HCT116 (cell line): ENCODE data around the gene YBX1. TPM values are rescaled to one million over a fixed set of nuclear protein-coding genes. Genes with fewer than 3 reads are reported as not detected.
"Not testable (repeated sequence)": the region's sequence is repeated elsewhere in the genome, so short reads cannot be mapped to it uniquely, and the experiment has no call there.

Source experiments
- ATAC-seq: fragments of 200-7000 bp; cut with Tn5 transposase; 2 replicates; pipeline ENCODE4 v1.9.1; 2020; ENCODE audit warnings: mild to moderate bottlenecking, moderate library complexity
- BruUV-seq: library from RNA; stranded (reverse); fragments of 400-500 nt; replicated peaks from 2 replicates; lab custom pipeline; 2021; lab: Mats Ljungman, UMichigan
- CTCF ChIA-PET: fragments of 300-600 bp; sonication (Branson Sonifier 250); formaldehyde crosslinking; loops from one replicate; lab custom pipeline; 2021; ENCODE audit warnings: antibody characterized with exemption; lab: Charles Lee
- POLR2A ChIA-PET: fragments of 300-600, 350-600 bp; sonication (Branson Sonifier 250); formaldehyde crosslinking; loops from one replicate; lab custom pipeline; 2021; ENCODE audit warnings: antibody characterized with exemption; lab: Charles Lee
- RAD21 ChIA-PET, 2 experiments: fragments of 300-600 bp; sonication (Branson Sonifier 250); formaldehyde crosslinking; loops; one replicate each; lab custom pipeline; 2023; ENCODE audit warnings: low total read pairs in 2 of 2; ENCODE audit not compliant: uncharacterized antibody in 2 of 2, unreplicated experiment in 2 of 2, low non-redundant PET in 1 of 2; lab: Charles Lee
- DNase-seq: peaks from one replicate; pipeline ENCODE4 v3.0.0-alpha.2; 2010; ENCODE audit warnings: low read depth, low spot score
- H2AFZ ChIP-seq: fragments of 200-600 bp; shearing (Covaris generic), sonication (generic); 2 replicates; pipeline ENCODE4 v1.6.1; 2017; ENCODE audit warnings: low read depth, mixed run types, mixed read lengths, antibody characterized with exemption, low read length; ENCODE audit not compliant: poor library complexity, severe bottlenecking
- H3K27ac ChIP-seq: 2 replicates; pipeline ENCODE4 v1.5.1; 2012; ENCODE audit warnings: low read depth, low read length
- H3K27me3 ChIP-seq: fragments of 200-600 bp; sonication (generic); 2 replicates; pipeline ENCODE4 v1.6.1; 2016; ENCODE audit warnings: mixed run types, low read length, mixed read lengths; ENCODE audit not compliant: insufficient read depth
- H3K36me3 ChIP-seq, 2 experiments: fragments of 200-500 bp in 1 of 2; fragments of 200-600 bp in 1 of 2; sonication (Bioruptor generic) in 1 of 2; sonication (generic) in 1 of 2; 2 replicates each; pipeline versions ENCODE4 v1.5.1 to v1.6.1; 2014 to 2016; ENCODE audit warnings: low read length in 2 of 2, inconsistent platforms in 1 of 2, mixed read lengths in 1 of 2, mixed run types in 1 of 2; ENCODE audit not compliant: insufficient read depth in 2 of 2, control insufficient read depth in 1 of 2
- H3K4me1 ChIP-seq, 2 experiments: fragments of 200-600 bp in 1 of 2; sonication (generic) in 1 of 2; 2 replicates each; pipeline versions ENCODE4 v1.5.1 to v1.6.1; 2012 to 2017; ENCODE audit warnings: low read length in 2 of 2, inconsistent platforms in 1 of 2, mild to moderate bottlenecking in 1 of 2, mixed read lengths in 1 of 2, mixed run types in 1 of 2, moderate library complexity in 1 of 2; ENCODE audit not compliant: insufficient read depth in 2 of 2, control insufficient read depth in 1 of 2
- H3K4me2 ChIP-seq: fragments of 200-600 bp; sonication (generic); 2 replicates; pipeline ENCODE4 v1.6.1; 2017; ENCODE audit warnings: mixed run types, low read length, mixed read lengths
- H3K4me3 ChIP-seq, 2 experiments: fragments of 200-600 bp in 1 of 2; sonication (generic) in 1 of 2; replicated peaks in 1 of 2; 2 replicates each; pipeline ENCODE4 v1.5.1; 2011 to 2016; ENCODE audit warnings: low read length in 2 of 2, control low read depth in 1 of 2, low read depth in 1 of 2, mild to moderate bottlenecking in 1 of 2, mixed read lengths in 1 of 2, mixed run types in 1 of 2
- H3K79me2 ChIP-seq: fragments of 200-600 bp; sonication (generic); 2 replicates; pipeline ENCODE4 v1.6.1; 2017; ENCODE audit warnings: mild to moderate bottlenecking, mixed run types, low read length, moderate library complexity, mixed read lengths; ENCODE audit not compliant: insufficient read depth
- H3K9ac ChIP-seq: fragments of 200-600 bp; sonication (generic); 2 replicates; pipeline ENCODE4 v1.6.1; 2016; ENCODE audit warnings: low read length, mixed read lengths
- H3K9me2 ChIP-seq: fragments of 200-600 bp; sonication (generic), shearing (Covaris generic); 2 replicates; pipeline ENCODE4 v1.6.1; 2017; ENCODE audit warnings: mixed run types, mild to moderate bottlenecking, moderate library complexity; ENCODE audit not compliant: insufficient read depth
- H3K9me3 ChIP-seq, 2 experiments: fragments of 200-500 bp in 1 of 2; fragments of 200-600 bp in 1 of 2; sonication (Bioruptor generic) in 1 of 2; sonication (generic) in 1 of 2; 2 replicates each; pipeline ENCODE4 v1.6.1; 2014 to 2017; ENCODE audit warnings: low read length in 2 of 2, mixed read lengths in 2 of 2, inconsistent platforms in 1 of 2, low read depth in 1 of 2, mild to moderate bottlenecking in 1 of 2, mixed run types in 1 of 2, moderate library complexity in 1 of 2; ENCODE audit not compliant: control insufficient read depth in 1 of 2, insufficient read depth in 1 of 2
- H4K20me1 ChIP-seq: fragments of 200-600 bp; sonication (generic), shearing (Covaris generic); 2 replicates; pipeline ENCODE4 v1.6.1; 2017; ENCODE audit warnings: mixed run types, mild to moderate bottlenecking, moderate library complexity; ENCODE audit not compliant: insufficient read depth
- CBX3 ChIP-seq: IDR thresholded peaks from 2 replicates; pipeline ENCODE4 v1.6.1; 2012; ENCODE audit warnings: low read depth
- CEBPB ChIP-seq: IDR thresholded peaks from 2 replicates; pipeline ENCODE4 v1.6.1; 2012; ENCODE audit warnings: low read depth
- EGR1 ChIP-seq: IDR thresholded peaks from 2 replicates; pipeline ENCODE4 v1.6.1; 2012; ENCODE audit warnings: low read depth
- POLR2A ChIP-seq: IDR thresholded peaks from 2 replicates; pipeline ENCODE4 v1.7.0; 2011; ENCODE audit warnings: borderline replicate concordance; ENCODE audit not compliant: insufficient read depth, insufficient read length; ENCODE audit errors: extremely low read depth
- RAD21 ChIP-seq: IDR thresholded peaks from 2 replicates; pipeline ENCODE4 v1.6.1; 2012; ENCODE audit warnings: low read depth, mild to moderate bottlenecking
- SIN3A ChIP-seq: IDR thresholded peaks from 2 replicates; pipeline ENCODE4 v1.6.1; 2012; ENCODE audit warnings: low read depth
- TCF7L2 ChIP-seq: IDR thresholded peaks from 2 replicates; pipeline ENCODE4 v1.7.0; 2011; ENCODE audit warnings: borderline replicate concordance, inconsistent platforms; ENCODE audit not compliant: insufficient read depth, insufficient read length; ENCODE audit errors: extremely low read depth
- ZNF274 ChIP-seq: fragments of 200-500 bp; sonication (Bioruptor generic); IDR thresholded peaks from 2 replicates; pipeline ENCODE4 v1.6.1; 2014; ENCODE audit warnings: mild to moderate bottlenecking, low read depth, low read length, inconsistent platforms
- intact Hi-C: fragments of 100-400 bp; cut with micrococcal nuclease; formaldehyde crosslinking; loops from 2 replicates; pipeline ENCODE4 v1.10.0; 2022
- total RNA-seq: library from RNA; stranded (reverse); gene quantifications from one replicate; pipeline ENCODE4 v1.2.1, GENCODE V29; 2021; ENCODE audit not compliant: unreplicated experiment
- TF ChIP-seq, protein P1 (sequence below), 3 experiments: fragments of 200-600 bp in 1 of 3; sonication (generic) in 1 of 3; IDR thresholded peaks in 2 of 3; conservative IDR thresholded peaks in 1 of 3; 2 replicates each; pipeline ENCODE4 v1.5.1; 2012 to 2017; ENCODE audit warnings: low read depth in 2 of 3, low read length in 2 of 3, antibody characterized with exemption in 1 of 3, borderline replicate concordance in 1 of 3, control low read depth in 1 of 3, mild to moderate bottlenecking in 1 of 3, mixed read lengths in 1 of 3, mixed run types in 1 of 3, moderate library complexity in 1 of 3; ENCODE audit not compliant: insufficient read depth in 1 of 3
- TF ChIP-seq, protein P2 (sequence below): IDR thresholded peaks from 2 replicates; pipeline ENCODE4 v1.6.1; 2012; ENCODE audit warnings: low read depth

Gene YBX1
- total RNA-seq, 1 experiment from 2014 or later: 1,009 TPM

DNA sequence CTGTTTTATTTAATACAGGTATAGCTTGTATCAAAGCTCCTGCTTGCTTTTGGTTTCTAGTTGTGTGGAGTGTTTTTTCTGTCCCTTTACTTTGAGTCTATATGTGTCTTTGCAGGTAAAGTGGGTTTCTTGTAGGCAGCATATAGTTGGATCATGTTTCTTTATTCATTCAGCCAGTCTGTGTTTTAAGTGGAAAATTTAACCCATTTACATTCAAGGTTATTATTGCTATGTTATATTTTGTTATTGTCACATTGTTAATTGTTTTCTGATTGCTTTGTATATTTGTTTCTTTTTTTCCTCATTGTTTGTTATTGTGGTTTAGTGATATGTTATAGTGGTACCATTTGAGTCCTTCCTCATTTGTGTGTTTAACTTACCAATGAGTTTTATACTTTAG, 31.1 kb downstream of the YBX1 start:
- no peak overlapping the region for H3K4me3 ChIP-seq
- CTCF ChIA-PET: no interaction called here
- no TSS peak for BruUV-seq
- no peaks in the 10 kb centered on the region for H3K4me1 ChIP-seq
- DNase-seq: no peak
- H3K9me2 ChIP-seq: no peaks in the 10 kb centered on the region
- no peak overlapping the region for H3K9ac ChIP-seq
- TF ChIP-seq, protein P1, sequence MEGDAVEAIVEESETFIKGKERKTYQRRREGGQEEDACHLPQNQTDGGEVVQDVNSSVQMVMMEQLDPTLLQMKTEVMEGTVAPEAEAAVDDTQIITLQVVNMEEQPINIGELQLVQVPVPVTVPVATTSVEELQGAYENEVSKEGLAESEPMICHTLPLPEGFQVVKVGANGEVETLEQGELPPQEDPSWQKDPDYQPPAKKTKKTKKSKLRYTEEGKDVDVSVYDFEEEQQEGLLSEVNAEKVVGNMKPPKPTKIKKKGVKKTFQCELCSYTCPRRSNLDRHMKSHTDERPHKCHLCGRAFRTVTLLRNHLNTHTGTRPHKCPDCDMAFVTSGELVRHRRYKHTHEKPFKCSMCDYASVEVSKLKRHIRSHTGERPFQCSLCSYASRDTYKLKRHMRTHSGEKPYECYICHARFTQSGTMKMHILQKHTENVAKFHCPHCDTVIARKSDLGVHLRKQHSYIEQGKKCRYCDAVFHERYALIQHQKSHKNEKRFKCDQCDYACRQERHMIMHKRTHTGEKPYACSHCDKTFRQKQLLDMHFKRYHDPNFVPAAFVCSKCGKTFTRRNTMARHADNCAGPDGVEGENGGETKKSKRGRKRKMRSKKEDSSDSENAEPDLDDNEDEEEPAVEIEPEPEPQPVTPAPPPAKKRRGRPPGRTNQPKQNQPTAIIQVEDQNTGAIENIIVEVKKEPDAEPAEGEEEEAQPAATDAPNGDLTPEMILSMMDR (IDR thresholded peaks at IDR 0.05 in 2 of 3, conservative IDR thresholded peaks at IDR 0.05 in 1 of 3; ENCODE audit: borderline replicate concordance in 1 of 3, insufficient read depth in 1 of 3, low read depth in 2 of 3, low read length in 2 of 3): no peak
- TF ChIP-seq POLR2A (no peak), CEBPB (no peak), EGR1 (no peak), TCF7L2 (no peak), RAD21 (no peak), CBX3 (no peak), SIN3A (no peak), ZNF274 (no peak)
- TF ChIP-seq, protein P2, sequence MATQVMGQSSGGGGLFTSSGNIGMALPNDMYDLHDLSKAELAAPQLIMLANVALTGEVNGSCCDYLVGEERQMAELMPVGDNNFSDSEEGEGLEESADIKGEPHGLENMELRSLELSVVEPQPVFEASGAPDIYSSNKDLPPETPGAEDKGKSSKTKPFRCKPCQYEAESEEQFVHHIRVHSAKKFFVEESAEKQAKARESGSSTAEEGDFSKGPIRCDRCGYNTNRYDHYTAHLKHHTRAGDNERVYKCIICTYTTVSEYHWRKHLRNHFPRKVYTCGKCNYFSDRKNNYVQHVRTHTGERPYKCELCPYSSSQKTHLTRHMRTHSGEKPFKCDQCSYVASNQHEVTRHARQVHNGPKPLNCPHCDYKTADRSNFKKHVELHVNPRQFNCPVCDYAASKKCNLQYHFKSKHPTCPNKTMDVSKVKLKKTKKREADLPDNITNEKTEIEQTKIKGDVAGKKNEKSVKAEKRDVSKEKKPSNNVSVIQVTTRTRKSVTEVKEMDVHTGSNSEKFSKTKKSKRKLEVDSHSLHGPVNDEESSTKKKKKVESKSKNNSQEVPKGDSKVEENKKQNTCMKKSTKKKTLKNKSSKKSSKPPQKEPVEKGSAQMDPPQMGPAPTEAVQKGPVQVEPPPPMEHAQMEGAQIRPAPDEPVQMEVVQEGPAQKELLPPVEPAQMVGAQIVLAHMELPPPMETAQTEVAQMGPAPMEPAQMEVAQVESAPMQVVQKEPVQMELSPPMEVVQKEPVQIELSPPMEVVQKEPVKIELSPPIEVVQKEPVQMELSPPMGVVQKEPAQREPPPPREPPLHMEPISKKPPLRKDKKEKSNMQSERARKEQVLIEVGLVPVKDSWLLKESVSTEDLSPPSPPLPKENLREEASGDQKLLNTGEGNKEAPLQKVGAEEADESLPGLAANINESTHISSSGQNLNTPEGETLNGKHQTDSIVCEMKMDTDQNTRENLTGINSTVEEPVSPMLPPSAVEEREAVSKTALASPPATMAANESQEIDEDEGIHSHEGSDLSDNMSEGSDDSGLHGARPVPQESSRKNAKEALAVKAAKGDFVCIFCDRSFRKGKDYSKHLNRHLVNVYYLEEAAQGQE: no peak
- TF ChIP-seq, all 23 proteins: peak for 0
- H3K27ac ChIP-seq: no peak overlapping the region
- no peak overlapping the region for H3K4me2 ChIP-seq
- H3K9me3 ChIP-seq: no peaks in the 10 kb centered on the region
- H4K20me1 ChIP-seq: no peaks in the 10 kb centered on the region
- no peak overlapping the region for H2AFZ ChIP-seq
- H3K79me2 ChIP-seq: peaks cover 53% of the 10 kb centered on the region
- ChIA-PET RAD21 (no interaction called here), POLR2A (no interaction called here)
- peaks cover 0 to 16% of the 10 kb centered on the region in 2 experiments; a peak in 2 of 4 replicates for H3K36me3 ChIP-seq
- ATAC-seq: no peak
- intact Hi-C loops: no loop called here
- no peaks in the 10 kb centered on the region for H3K27me3 ChIP-seq

DNA sequence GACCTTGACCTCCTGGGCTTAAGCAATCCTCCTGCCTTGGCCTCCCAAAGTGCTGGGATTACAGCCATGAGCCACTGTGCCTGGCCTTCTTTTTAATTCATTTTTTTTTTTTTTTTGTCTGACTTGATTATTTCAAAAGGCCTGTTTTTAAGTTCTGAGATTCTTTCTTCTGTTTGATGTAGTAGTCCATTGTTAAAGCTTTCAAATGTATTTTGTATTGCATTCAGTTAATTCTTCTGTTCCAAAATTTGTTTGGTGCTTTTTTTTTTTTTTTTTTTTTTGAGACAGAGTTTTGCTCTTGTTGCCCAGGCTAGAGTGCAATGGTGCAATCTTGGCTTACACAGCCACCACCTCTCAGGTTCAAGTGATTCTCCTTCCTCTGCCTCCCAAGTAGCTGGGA, 32.2 kb downstream of the YBX1 start:
- POLR2A ChIA-PET, H3K9ac ChIP-seq, H4K20me1 ChIP-seq, DNase-seq, H3K9me3 ChIP-seq, RAD21 ChIA-PET, H3K4me3 ChIP-seq, BruUV-seq, H3K27ac ChIP-seq, H2AFZ ChIP-seq, ATAC-seq, H3K4me1 ChIP-seq, intact Hi-C loops, CTCF ChIA-PET, H3K4me2 ChIP-seq, H3K9me2 ChIP-seq, H3K27me3 ChIP-seq: not testable (repeated sequence)
- H3K36me3 ChIP-seq: peaks cover 0 to 16% of the 10 kb centered on the region in 2 experiments; a peak in 2 of 4 replicates
- peaks cover 48% of the 10 kb centered on the region for H3K79me2 ChIP-seq
